ENCODE data around the gene PI4KA. TPM values are rescaled to one million over a fixed set of nuclear protein-coding genes. Genes with fewer than 3 reads are reported as not detected.
A peak's percentile ranks its signal among the peaks of the same experiment; 100 is the strongest.
"Not testable (repeated sequence)": the region's sequence is repeated elsewhere in the genome, so short reads cannot be mapped to it uniquely, and the experiment has no call there.

The PI4KA gene
- total RNA-seq, 1 donor from 2014 or later: 21.2 TPM

DNA sequence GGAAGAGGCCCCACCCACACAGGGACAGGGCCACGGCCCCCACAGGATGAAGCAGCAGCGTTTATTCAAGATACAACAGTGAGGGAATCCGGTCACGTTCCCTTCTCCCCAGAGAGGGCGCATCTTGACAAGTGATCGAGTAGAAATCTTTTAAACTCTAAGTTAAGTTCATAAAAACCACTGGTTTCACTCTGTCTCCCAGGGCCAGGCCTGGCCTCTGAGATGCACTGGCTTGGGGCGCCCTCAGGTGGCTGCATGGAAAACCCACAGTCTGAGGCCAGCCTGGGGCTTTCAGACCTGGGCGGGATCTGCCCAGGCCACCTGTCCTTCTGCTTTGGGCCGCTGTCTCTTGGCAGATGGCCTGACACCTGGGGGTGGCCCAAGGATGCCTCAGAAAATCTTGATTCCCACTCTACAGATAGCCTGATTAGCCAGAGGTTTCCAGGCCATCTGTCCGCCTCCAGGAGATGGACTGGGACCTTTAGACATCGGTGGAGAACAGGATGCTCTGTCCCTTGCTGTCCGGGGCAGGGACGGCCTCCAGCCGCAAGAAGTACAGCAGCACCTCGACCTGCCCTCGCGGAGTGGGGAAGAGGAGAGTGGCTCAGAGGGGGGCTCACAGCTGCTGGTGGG, 161.0 kb downstream of the PI4KA start:
- peak; percentile 80 for DNase-seq (ENCODE audit: low spot score)

DNA sequence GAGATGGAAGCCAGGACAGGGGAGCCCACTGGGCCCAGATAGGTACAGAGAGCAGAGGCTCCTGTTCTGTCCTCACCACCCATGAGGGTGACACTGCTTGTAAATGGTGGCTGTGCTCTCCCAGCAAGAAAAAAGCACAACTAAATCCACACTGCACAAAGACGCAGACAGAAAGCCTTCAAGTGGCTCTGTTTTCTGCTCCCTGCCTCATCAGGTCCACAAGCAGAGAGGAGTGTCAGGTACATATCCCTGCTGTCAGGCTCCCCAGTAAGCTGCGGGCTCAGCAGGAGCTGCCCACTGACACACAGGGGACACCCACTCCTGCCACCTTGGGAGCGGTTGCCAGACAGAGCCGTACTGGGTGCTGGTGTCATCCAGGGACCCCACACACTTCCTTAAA, 162.6 kb downstream of the PI4KA start:
- DNase-seq (ENCODE audit: low spot score): not testable (repeated sequence)

DNA sequence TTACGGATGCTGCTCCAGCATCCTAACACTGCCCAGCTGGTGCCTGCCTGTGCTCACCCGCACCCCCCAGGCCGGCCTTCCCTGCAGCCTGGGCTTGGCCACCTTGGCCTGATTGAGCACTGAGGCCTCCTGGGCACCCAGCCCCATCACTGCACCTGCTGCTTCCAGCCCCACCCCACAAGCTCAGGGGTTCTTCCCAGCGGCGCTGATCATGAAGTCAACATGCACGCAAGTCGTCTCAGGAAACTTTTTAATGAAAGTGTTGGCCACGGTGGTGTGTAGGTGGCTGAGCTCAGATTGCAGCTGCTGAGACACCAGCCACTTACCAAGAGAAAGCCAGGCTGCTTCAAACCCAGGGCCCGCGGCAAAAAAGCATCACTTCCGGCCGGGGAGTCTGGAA, 163.4 kb downstream of the PI4KA start:
- not testable (repeated sequence) for DNase-seq (ENCODE audit: low spot score)

DNA sequence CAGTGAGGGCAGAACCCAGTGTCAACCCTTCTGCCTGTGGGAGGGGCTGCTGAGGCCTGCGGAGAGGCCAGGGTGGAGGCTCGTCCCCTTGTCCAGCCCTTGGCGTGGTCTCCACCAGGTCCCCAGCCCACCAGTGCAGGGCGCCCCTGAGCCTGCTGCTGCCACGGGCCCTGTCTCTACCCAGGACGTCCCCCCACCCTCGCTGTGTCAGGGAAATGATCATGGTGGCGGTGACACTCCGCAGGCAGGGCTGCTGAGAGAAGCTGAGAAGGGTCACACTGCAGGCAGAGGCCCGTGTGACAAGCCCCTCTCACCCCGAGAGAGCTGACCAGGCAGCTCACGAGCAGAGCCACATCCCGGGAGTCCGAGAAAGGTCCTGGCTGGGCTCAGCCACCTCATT, 164.4 kb downstream of the PI4KA start:
- DNase-seq (ENCODE audit: low spot score): not testable (repeated sequence)

DNA sequence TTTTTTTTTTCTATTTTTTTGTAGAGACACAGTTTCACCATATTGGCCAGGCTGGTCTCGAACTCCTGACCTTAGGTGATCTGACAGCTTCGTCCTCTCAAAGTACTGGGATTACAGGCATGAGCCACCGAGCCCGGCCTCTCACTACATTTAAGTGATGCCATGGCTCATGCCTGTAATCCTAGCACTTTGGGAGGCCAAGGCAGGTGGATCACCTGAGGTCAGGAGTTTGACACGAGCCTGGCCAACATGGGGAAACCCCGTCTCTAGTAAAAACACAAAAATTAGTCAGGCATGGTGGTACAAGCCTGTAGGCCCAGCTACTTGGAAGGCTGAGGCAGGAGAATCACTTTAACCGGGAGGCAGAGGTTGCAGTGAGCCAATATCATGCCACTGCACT, 165.7 kb downstream of the PI4KA start:
- not testable (repeated sequence) for DNase-seq (ENCODE audit: low spot score)

DNA sequence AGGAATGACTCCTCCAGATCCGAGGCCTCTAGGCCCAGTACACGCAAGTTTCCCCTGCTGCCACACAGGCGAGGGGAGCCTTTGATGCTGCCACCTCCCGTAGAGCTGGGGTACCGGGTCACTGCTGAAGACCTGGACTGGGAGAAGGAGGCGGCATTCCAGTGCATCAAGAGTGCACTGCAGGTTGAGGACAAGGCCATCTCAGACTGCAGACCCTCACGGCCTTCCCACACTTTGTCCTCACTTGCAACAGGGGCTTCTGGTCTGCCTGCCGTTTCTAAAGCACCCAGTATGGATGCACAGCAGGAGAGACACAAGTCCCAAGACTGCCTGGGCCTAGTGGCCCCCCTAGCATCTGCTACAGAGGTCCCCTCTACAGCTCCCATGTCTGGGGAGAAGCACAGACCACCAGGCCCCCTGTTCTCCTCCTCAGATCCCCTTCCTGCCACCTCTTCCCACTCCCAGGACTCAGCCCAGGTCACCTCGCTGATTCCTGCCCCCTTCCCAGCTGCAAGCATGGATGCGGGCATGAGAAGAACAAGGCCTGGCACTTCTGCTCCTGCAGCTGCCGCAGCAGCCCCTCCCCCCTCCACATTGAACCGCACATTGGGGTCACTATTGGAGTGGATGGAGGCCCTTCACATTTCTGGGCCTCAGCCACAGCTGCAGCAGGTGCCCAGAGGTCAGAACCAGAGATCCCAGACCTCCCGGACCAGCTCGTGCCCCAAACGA, 167.9 kb downstream of the PI4KA start:
- not testable (repeated sequence) for DNase-seq (ENCODE audit: low spot score)

DNA sequence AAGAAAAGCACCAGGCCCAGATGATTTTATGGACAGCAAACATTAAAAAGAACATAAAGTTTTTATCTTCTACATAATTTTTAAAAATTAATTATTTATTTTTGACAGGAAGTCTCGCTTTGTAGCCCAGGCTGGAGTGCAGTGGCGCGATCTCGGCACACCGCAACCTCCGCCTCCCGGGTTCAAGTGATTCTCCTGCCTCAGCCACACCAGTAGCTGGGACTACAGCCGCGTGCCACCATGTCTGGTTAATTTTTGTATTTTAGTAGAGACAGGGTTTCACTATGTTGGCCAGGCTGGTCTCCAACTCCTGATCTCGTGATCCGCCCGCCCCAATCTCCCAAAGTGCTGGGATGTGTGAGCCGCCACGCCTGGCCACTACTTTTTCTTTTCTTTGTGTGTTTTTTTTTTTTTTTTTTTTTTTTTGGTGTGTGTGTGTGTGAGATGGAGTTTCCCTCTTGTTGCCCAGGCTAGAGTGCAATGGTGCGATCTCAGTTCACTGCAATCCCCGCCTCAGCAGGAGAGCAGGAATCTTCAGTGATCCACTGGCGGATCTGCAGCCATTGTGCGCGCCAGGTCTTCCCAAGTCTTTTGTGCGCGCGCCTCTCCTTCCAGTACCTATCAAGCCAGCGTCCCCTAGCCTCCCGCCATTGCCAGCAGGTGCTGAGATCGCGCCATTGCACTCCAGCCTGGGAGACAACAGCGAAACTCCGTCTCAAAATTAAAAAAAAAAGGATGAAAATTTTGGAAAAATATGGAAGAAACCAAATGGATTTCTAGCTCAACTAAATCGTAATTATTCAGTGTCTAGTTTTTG, 171.0 kb downstream of the PI4KA start:
- not testable (repeated sequence) for DNase-seq (ENCODE audit: low spot score)

DNA sequence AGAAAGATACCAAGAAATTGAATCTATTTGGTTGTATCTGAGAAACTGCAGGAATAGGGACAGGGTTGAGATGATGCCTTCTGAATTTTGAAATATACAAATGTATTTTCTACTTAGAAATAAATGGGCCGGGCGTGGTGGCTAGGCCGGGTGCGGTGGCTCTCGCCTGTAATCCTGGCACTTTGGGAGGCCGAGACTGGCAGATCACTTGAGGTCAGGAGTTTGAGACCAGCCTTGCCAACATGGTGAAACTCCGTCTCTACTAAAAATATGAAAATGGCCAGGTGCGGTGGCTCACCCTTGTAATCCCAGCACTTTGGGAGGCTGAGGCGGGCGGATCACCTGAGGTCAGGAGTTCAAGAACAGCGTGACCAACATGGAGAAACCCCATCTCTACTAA, 172.8 kb downstream of the PI4KA start:
- not testable (repeated sequence) for DNase-seq (ENCODE audit: low spot score)

DNA sequence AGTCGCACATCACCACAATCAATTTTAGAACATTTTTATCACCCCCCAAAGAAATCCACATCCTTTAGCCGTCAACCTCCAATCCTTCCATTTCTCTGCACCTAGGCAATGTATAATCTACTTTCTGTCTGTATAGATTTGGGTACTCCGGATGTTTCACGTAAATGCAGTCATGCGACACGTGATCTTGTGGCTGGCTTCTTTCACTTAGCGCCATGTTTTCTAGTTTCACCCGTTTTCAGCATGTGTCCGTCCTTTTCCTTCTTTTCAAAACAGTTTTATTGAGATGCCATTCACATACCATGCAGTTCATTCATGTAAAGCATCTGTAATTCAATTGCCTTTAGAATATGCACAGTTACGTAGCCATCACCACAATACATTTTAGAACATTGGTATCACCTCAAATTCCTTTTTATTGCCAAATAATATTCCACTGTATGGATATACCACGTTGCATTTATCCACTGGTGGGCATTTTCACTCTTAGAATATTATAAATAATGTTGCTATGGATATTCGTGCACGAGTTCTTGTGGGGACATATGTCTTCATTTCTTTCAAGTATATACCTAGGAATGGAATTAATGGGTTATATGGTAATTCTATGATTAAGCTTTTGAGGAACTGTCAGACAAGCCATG, 179.7 kb downstream of the PI4KA start:
- DNase-seq (ENCODE audit: low spot score): not testable (repeated sequence)

DNA sequence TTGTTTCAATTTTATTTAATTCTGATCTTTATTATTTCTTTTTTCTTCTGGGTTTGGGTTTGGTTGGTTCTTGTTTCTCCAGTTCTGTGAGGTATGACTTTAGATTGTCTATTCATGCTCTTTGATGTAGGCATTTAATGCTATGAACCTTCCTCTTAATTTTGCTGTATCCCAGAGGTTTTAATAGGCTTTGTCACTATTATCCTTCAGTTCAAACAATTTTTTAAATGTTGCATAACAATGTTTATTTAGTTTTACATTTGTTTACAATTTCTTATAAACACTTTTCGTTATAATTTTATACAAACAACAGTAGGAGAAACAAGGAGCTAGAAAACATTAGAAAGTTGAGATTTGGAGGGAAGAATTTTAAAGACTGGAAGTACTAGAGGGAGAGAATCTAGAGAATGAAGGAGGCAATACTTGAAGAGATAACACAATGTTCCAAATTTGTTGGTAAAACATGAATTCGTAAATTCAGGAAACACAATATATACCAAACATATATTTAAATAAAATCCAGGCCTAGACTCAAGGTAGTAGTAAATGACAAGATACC, 180.8 kb downstream of the PI4KA start:
- DNase-seq (ENCODE audit: low spot score): no peak

DNA sequence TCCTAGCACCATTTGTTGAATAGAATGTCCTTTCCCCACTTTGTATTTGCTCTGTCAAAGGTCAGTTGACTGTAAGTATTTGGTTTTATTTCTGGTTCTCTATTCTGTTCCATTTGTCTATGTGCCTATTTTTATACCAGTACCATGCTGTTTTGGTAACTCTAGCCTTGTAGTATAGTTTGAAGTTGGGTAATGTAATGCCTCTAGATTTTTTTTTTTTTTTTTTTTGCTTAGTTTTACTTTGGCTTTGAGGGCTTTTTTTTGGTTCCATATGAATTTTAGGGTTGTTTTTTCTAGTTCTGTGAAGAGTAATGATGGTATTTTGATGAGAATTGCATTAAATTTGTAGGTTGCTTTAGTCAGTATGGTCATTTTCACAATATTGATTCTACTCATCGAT, 183.0 kb downstream of the PI4KA start:
- not testable (repeated sequence) for DNase-seq (ENCODE audit: low spot score)

DNA sequence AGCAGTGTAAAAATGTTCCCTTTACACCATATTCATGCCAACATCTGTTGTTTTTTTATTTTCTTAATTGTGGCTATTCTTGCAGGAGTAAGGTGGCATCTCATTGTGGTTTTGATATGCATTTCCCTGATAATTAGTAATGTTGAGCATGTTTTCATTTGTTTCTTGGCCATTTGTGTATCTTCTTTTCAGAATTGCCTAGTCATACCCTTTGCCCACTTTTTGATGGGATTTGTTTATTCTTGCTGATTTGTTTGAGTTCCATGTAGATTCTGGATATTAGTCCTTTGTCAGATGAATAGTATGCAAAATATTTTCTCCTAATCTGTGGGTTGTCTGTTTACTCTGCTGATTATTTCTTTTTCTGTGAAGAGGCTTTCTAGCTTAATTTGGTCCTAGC, 183.6 kb downstream of the PI4KA start:
- no peak for DNase-seq (ENCODE audit: low spot score)

DNA sequence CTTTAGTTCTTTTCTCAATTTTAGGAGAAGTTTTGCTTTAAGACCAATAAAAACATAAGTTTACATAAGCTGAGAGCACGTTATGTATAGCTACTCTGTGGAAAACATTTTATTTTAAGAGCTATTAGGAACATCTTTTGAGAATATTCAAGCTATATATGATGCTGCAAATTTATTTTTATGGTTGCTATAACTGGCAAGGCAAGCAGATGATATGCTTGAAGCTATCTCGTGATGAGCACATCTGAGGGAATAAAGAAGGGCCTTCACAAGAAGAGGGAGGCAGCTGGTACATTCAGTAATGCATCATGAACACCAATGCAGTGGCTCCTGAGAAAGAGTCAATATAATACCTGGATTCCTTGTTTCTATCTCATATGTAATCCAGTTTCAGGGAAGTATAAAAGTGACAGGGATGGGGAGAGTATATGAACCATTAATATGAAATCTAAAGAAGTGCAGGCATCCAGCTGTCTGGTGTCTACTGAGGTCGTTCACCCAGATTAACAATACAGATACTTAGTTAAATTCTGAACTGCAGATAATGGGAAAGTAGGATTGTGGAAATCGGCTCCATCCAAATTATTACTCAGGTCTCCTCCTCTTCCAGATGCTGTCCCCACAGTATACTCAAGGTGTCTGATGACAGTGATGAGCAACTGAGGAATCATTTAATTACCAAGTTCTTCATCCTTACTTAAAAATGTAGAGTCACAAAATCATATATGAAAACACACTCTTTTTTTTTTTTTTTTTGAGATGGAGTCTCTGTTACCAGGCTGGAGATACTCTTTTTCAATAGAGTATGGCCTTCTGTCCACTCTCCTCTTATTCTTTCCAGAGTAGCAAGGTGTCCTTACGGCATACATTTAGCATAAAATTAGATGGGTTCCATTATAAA, 185.1 kb downstream of the PI4KA start:
- DNase-seq (ENCODE audit: low spot score): no peak

DNA sequence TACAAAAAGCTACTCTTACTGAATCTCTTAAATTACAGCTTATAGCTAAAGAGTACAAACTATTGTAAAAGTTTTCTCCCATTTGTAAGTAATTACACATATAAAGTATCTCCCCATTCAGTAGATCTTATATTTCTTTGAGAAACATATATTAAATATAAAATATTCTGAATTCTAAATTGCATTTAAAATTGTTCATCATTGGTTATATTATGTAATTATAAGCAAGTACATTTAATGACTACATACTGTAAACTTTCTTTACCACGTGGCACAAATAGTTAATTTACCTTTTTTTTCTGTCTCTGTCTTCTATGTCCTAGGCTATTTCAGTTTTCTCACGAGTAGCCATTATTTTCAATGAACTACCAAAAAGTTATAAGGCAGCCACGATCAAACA, 185.9 kb downstream of the PI4KA start:
- DNase-seq (ENCODE audit: low spot score): no peak

DNA sequence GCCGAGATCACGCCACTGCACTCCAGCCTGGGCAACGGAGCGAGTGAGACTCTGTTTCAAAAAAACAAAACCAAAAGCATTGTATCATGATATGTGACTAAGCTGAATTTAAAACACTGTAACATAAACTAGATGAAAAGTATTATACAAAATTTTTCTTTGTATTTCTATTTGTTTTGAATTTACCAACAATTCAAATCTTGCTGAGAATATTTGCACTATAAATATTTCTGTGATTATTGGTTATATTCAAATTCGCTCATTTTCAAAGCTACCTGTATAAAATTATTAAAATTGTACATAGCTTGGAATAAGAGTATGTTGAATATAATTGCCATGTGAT, 186.6 kb downstream of the PI4KA start:
- no peak for DNase-seq (ENCODE audit: low spot score)

DNA sequence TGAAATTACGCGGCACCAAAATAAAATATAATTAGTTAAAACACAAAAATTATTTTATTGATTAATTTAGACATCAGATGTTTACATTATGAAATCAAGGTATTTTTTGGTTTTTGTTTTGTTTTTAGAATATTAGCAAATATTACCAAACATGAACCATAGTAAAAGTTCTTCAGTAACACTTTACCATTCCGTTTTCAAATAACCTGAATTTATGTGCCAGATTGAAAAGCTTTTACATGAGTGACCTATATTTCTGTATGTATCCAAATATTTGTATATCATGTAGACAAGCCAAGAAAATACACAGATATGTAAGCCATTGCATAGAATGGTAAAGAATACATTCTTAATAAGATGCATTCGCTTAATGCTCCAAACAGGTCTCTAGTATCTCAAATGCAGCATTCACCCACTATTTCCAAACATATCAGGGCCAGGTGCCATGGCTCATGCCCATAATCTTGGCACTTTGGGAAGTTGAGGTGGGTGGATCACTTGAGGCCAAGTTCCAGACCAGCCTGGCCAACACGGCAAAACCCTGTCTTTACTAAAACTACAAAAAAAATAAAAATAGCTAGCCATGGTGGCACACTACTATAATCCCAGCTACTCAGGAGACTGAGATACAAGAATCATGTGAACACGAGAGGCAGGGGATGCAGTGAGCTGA, 187.1 kb downstream of the PI4KA start:
- DNase-seq (ENCODE audit: low spot score): no peak

DNA sequence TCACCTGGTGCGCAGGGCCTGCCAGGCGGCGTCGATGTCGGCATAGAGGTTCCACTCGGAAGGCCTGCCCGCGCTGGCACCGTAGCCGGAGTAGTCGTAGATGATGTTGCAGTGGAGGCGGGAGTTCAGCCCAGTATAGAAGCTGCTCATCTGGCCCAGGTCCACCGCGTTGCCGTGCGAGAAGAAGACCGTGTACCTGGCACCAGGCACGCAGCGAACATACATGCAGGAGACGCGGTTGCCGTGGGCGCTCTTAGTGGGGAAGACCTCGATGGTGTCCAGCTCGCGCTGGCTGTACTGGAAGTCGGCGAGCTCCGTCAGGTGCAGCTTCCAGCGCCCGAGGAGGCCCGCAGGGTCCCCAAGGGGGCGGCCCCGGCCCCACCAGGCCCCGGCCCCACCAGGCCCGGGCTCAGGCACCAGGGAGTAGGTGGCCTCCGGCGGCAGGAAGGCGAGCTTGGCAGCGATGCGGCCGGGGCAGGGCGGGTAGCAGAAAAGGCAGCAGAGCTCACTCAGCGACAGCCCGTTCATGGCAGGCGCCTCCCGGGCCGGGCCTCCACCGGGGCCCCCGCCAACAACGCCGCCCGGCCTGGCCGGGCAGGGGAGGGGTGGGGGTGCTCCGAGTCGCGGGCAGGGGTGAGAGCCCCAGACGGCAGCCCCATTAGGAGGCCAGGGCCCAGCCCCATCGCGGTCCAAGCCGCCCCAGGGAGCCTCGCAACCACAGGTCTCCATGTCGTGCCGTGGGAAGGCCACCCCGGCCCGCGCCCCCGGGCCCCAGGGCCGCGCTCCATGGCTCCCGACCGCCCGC, 188.0 kb downstream of the PI4KA start:
- DNase-seq (ENCODE audit: low spot score): not testable (repeated sequence)

DNA sequence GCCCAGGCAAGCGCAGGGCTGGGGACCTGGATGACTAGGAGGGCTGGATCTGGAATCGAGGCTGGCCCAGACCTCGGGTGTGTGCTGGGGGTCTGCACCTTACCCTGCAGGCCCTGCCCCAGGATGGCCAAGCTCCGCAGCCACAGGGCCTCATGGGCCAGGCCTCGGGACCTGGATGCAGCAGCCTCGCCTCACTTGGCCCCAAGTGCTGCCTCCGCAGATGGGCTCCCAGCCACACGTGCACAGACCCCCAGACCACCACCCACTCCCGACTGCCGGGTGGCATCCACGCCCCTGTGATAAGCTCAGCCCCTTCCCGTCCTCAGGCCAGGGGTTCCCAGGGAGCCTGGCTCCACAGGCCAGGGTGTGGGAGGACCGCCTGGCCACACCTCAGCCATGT, 188.7 kb downstream of the PI4KA start:
- DNase-seq (ENCODE audit: low spot score): not testable (repeated sequence)

DNA sequence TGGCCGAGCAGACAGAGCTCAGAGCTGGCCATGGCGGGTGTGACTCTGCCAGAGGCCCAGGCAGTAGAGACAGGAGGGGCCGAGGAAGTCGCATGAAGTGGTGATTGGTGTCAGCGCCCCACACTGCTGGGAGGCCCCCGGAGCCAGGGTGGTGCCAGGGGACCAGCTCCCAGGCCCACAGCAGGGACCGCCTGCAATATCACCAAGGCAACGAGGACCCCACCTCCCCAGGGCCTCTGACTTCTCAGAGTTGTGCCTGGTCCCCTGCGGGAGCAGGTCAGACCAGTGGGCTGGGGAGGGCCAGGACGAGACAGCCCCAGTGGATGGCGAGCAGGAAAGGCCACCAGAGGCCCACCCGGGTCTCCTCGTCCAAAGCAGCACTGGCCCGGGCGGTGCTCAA, 189.1 kb downstream of the PI4KA start:
- DNase-seq (ENCODE audit: low spot score): not testable (repeated sequence)
